KOPT-K1 (cell line): ENCODE data around the gene SPATA33.
"Not testable (repeated sequence)": the region's sequence is repeated elsewhere in the genome, so short reads cannot be mapped to it uniquely, and the experiment has no call there.

Experiments
- H3K27ac ChIP-seq: fragments of 200-600 bp; sonication (generic); 2 replicates; pipeline ENCODE4 v1.5.1; 2016; ENCODE audit warnings: antibody characterized with exemption, mild to moderate bottlenecking, low read depth, low read length; ENCODE audit not compliant: poor library complexity, severe bottlenecking
- H3K36me3 ChIP-seq: fragments of 200-600 bp; sonication (generic); 2 replicates; pipeline ENCODE4 v1.5.1; 2017; ENCODE audit warnings: antibody characterized with exemption, mild to moderate bottlenecking, low read length, moderate library complexity; ENCODE audit not compliant: insufficient read depth
- H3K9me3 ChIP-seq: fragments of 200-600 bp; sonication (generic); 2 replicates; pipeline ENCODE4 v1.5.1; 2017; ENCODE audit warnings: antibody characterized with exemption, low read length, mild to moderate bottlenecking; ENCODE audit not compliant: insufficient read depth, poor library complexity, severe bottlenecking

The SPATA33 gene

DNA sequence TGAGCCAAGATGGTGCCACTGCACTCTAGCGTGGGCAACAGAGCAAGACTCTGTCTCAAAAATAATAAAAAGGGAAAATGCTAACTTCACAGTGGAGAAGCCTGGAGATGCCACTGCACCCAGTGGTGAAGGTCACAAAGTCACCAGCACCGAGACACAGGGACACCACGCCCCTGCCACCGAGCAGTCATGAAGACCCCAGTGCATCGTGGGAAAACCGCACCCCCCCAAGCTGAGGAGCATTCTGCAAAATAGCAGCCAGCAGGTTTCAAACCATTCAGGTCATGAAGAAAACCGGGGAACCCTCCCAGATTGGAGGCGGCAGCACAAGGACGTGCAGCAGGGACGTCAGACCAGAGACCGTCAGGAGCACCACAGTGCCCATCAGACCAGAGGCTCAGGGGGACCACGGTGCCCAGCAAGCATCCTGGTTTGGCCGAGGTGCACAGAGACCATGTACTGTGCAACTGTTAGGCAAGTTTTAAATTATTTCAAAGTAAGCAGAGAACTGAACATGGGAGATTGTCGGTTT, 13.8 kb upstream of the SPATA33 start:
- Histone ChIP-seq H3K36me3 (peaks cover 34% of the 10 kb centered on the region), H3K27ac (no peak overlapping the region), H3K9me3 (no peaks in the 10 kb centered on the region)

- Histone ChIP-seq H3K36me3 (peaks cover 45% of the 10 kb centered on the region), H3K27ac (no peak overlapping the region), H3K9me3 (no peaks in the 10 kb centered on the region)
Observed at GRCh38 chr16:89645122-89645521, 12.5 kb upstream of the SPATA33 start.

GRCh38 chr16:89646270-89646669, 11.4 kb upstream of the SPATA33 start:
- H3K36me3 ChIP-seq: peaks cover 56% of the 10 kb centered on the region
- no peaks in the 10 kb centered on the region for H3K9me3 ChIP-seq
- no peak overlapping the region for H3K27ac ChIP-seq

DNA sequence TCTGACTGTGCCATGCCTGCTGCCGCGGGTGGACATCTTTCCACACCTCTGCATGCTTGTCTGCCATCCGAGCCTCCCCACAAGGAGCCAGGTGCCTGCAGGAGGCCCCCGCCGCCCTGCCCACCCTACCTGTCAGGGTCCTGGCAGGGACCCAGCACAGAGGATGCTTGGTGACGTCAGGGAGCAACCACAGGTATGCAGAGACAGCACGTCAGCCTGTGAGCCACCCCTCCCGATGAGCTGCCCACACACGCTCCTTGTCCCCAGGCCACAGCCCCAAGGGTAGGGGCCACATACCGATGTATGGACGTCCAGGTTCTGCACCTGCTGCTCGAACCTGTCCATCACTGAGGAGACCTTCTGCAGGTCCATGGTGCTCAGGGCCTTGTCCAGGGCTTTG, 10.7 kb upstream of the SPATA33 start:
- Histone ChIP-seq H3K27ac (no peak overlapping the region), H3K9me3 (no peaks in the 10 kb centered on the region), H3K36me3 (peaks cover 62% of the 10 kb centered on the region)

DNA sequence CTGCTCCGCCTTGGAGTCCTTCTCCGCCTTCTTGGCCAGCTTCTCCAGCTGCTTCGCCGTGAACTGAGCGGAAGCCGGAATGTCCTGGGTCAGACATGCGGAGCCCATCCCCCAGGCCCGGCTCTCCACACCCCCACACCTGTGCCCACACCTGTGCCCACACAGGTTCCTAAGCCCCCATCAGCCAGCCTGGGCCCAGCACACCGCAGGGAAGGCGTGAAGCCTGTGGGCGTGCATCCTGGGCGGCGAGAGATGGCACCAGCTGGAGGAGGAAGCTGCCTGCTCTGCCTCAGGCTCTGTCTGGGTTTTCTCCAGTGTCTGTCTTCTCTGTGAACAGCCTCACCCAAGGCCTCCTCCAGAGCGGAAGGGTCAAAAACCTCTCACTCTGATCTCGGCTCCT, 6.1 kb upstream of the SPATA33 start:
- Histone ChIP-seq H3K27ac (no peak overlapping the region), H3K9me3 (no peaks in the 10 kb centered on the region), H3K36me3 (peaks cover 63% of the 10 kb centered on the region)

GRCh38 chr16:89653656-89654295, 3.9 kb upstream of the SPATA33 start:
- Histone ChIP-seq H3K27ac (no peak overlapping the region), H3K9me3 (no peaks in the 10 kb centered on the region), H3K36me3 (peaks cover 55% of the 10 kb centered on the region; the same call in 1 of the 2 replicates)

GRCh38 chr16:89655062-89655643, 2.5 kb upstream of the SPATA33 start:
- peaks cover 52% of the 10 kb centered on the region; the same call in 1 of the 2 replicates for H3K36me3 ChIP-seq
- no peaks in the 10 kb centered on the region for H3K9me3 ChIP-seq
- no peak overlapping the region for H3K27ac ChIP-seq

DNA sequence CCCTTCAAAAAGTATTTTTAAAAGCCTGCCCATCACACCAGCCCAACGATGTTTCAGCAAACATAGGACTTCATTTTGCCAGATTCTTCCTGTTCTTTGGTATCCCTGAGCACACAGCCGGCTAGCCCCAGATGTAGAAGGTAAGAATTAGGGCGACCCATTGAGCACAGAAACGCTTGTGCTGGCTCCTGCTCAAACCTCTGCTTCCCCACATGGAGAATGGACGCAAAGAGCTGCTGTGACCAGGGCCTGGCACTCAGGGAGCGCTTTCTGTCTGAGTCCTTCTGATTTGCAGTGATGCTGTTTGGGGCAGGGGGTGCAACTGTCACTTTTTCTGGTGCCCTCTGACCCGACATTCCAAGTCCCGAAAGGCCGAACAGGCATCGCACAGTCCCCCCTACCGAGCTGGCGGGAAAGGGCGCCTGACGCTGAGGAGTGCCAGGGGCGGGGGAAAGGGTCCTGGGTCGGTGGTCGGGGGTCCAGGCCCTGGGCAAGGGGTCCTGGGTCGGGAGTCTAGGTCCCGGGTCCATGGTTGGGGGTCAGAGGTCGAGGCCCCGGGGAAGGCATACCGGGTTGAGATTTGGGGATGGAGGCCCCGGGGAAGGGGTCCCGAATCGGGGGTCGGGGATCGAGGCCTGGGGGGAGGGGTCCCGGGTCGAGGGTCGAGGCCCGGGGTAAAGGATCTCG, 1.1 kb upstream of the SPATA33 start:
- peaks cover 52% of the 10 kb centered on the region for H3K36me3 ChIP-seq
- peak overlapping the region; percentile 79 for H3K27ac ChIP-seq
- no peaks in the 10 kb centered on the region for H3K9me3 ChIP-seq

DNA sequence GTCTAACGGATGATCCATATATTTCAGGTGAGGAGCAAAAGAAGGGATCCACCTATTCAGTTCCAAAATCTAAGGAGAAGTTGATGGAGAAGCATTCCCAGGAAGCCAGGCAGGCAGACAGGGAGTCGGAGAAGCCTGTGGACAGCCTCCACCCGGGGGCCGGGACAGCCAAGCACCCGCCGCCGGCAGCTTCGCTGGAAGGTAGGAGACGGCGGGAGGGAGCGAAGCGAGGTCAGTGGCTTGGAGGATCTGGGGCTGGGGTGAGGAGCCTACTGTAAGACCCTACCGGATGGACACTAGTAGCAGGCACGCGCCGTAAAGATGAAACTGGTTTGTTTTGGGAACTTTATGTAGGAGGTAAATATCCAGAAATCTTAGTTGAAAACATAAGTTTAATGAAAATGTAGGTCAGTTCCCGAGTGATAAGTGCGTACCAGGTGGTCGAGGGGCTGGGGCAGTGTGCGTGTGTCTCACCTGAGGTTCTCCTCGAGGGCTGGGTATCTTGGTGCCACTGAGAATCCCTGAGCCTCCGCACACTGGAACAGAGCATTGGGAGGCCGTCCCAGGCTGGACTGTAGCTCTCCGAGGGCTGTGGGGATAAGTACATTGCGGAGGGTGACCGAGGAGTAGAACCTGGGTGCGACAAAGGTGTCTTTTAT, 714 bp downstream of the SPATA33 start:
- no peaks in the 10 kb centered on the region for H3K9me3 ChIP-seq
- peaks cover 55% of the 10 kb centered on the region for H3K36me3 ChIP-seq
- peak overlapping the region; percentile 79 for H3K27ac ChIP-seq

GRCh38 chr16:89660146-89660545, 2.5 kb downstream of the SPATA33 start:
- Histone ChIP-seq H3K27ac (no peak overlapping the region), H3K9me3 (no peaks in the 10 kb centered on the region), H3K36me3 (peaks cover 59% of the 10 kb centered on the region)

GRCh38 chr16:89661215-89661614, 3.6 kb downstream of the SPATA33 start:
- peaks cover 2% of the 10 kb centered on the region for H3K9me3 ChIP-seq

DNA sequence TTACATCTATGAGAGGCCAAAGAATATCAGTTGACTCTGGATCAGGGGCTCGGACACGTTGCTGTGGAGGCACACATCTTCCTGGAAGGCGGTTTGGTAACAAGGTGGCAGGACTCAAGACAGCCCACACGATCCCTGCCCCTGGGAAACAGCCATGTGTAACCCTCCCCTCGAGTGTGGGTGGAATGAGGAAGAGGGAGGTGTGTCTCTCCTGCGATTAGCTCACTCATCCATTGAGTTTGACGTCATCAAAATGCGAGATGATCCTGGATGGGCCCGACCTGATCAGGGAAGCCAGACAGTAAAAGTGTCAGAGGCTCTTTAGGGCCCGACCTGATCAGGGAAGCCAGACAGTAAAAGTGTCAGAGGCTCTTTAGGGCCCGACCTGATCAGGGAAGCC, 6.6 kb downstream of the SPATA33 start:
- H3K27ac ChIP-seq: not testable (repeated sequence)
- peaks cover 58% of the 10 kb centered on the region for H3K36me3 ChIP-seq
- H3K9me3 ChIP-seq: peaks cover 10% of the 10 kb centered on the region

More at GRCh38 chr16:89661215-89661614, 3.6 kb downstream of the SPATA33 start:
- Histone ChIP-seq H3K27ac (no peak overlapping the region), H3K36me3 (peaks cover 56% of the 10 kb centered on the region)

DNA sequence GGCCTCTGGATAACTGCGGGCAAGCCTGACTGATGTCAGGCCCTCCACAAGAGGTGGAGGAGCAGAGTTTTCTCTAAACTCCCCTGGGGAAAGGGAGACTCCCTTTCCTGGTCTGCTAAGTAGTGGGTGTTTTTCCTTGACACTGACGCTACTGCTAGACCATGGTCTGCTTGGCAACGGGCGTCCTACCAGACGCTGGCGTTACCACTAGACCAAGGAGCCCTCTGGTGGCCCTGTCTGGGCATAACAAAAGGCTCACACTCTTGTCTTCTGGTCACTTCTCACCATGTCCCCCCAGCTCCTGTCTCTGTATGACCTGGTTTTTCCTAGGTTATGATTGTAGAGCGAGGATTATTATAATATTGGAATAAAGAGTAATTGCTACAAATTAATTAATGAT, 9.4 kb downstream of the SPATA33 start:
- not testable (repeated sequence) for H3K27ac ChIP-seq
- peaks cover 33% of the 10 kb centered on the region for H3K36me3 ChIP-seq
- H3K9me3 ChIP-seq: peaks cover 10% of the 10 kb centered on the region

- peaks cover 10% of the 10 kb centered on the region for H3K9me3 ChIP-seq
- H3K36me3 ChIP-seq: peaks cover 29% of the 10 kb centered on the region
- H3K27ac ChIP-seq: no peak overlapping the region
Observed at GRCh38 chr16:89667633-89668032, 10.0 kb downstream of the SPATA33 start.

DNA sequence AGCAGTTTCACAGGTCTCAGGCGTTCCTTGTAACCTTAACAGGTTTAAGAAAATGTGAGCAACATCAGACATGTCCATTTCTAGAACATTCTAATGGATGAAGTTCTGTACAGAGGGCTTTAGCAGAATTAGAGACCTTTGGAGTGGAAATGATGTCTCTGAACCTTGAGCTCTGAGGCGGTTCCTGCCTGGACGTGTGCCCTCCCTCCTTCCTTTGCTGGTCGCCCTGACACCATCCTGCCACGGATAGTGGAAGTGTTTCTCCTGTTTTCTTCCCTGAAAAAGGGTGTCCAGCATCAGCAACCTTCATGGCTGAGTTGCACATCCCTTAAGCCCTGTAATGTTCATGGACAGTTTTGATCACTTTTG, 11.1 kb downstream of the SPATA33 start:
- H3K9me3 ChIP-seq: peaks cover 10% of the 10 kb centered on the region
- H3K27ac ChIP-seq: no peak overlapping the region
- H3K36me3 ChIP-seq: peaks cover 18% of the 10 kb centered on the region
